Loucy (cell line): Measurements from ENCODE around the gene ISM1.

Experiments
- EZH2phosphoT487 ChIP-seq: fragments of 200-600 bp; IDR thresholded peaks from 2 replicates; pipeline ENCODE4 v1.6.1; 2018; ENCODE audit warnings: antibody characterized with exemption, mild to moderate bottlenecking, moderate library complexity, borderline replicate concordance
- TF ChIP-seq, protein P1 (sequence below): fragments of 200-600 bp; sonication (generic); conservative IDR thresholded peaks from 2 replicates; pipeline ENCODE4 v1.5.1; 2014; ENCODE audit warnings: mild to moderate bottlenecking, antibody characterized with exemption, low read length

DNA sequence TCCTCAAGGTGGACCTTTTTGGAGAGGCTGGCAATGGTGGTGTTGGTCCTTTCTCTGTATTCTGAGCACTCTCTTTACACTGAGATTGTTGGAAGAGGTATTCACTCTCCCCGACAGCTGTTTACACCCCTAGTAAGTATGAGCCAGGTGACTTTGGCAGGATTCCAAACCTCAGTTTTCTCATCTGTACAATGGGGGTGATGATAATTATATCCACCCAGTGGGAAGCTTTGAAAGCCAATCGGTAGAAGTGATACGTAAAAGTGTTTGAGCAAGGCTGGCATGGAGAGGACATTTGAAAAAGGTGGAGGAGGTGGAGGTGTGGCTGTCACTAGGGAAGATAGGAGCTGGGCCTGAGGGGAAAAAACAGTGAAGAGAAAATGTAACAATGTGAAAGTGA lies 35.5 kb downstream of the ISM1 start:
- TF ChIP-seq, protein P1, sequence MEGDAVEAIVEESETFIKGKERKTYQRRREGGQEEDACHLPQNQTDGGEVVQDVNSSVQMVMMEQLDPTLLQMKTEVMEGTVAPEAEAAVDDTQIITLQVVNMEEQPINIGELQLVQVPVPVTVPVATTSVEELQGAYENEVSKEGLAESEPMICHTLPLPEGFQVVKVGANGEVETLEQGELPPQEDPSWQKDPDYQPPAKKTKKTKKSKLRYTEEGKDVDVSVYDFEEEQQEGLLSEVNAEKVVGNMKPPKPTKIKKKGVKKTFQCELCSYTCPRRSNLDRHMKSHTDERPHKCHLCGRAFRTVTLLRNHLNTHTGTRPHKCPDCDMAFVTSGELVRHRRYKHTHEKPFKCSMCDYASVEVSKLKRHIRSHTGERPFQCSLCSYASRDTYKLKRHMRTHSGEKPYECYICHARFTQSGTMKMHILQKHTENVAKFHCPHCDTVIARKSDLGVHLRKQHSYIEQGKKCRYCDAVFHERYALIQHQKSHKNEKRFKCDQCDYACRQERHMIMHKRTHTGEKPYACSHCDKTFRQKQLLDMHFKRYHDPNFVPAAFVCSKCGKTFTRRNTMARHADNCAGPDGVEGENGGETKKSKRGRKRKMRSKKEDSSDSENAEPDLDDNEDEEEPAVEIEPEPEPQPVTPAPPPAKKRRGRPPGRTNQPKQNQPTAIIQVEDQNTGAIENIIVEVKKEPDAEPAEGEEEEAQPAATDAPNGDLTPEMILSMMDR = no peak
- TF ChIP-seq EZH2phosphoT487 = no peak
